ENCODE data around the gene MCTP2. TPM values are rescaled to one million over a fixed set of nuclear protein-coding genes. Genes with fewer than 3 reads are reported as not detected.

MCTP2 gene
- total RNA-seq, 1 experiment from 2014 or later: 1.3 TPM

DNA sequence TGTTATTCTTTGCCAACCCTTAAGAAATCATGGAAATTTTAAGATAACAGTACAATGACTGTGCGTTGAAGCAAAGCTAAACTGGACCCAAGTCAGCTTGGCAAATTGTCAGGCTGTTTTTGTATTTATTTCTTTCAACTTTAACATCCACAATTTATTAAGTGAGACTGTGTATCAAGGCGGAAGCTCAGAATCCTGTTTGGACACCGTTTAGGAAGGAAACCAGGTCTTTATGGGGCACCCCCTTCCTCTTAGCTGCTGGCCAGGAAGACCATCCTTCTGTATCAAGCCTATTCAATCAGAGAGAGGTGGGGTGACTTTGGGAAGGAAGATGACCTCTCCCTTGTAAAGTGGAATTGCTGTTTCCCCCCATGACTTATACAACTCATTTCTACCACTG lies 166.0 kb downstream of the MCTP2 start:
- H3K9me3 Mint-ChIP-seq: no peaks in the 10 kb centered on the region
- no peak overlapping the region for H4K8ac ChIP-seq (replicated peaks; ENCODE audit: insufficient read length, low read depth, low read length)
- H3K79me2 ChIP-seq (ENCODE audit: insufficient read depth, low read length): no peaks in the 10 kb centered on the region
- H3K23ac ChIP-seq (ENCODE audit: insufficient read length, low read depth, low read length): no peak overlapping the region
- H3K4ac ChIP-seq (ENCODE audit: low read depth, low read length): no peak overlapping the region
- no peak overlapping the region for H2BK120ac ChIP-seq (ENCODE audit: low read depth, low read length, poor library complexity, severe bottlenecking)
- no CpG with 5 or more reads among the region's 3 CpGs for WGBS (ENCODE audit: extremely low coverage, insufficient read length, low lambda C conversion rate)
- H3K18ac ChIP-seq (ENCODE audit: insufficient read length, low read depth, low read length): no peak overlapping the region
- H4K91ac ChIP-seq (ENCODE audit: insufficient read length, low read depth, low read length): no peak overlapping the region
- H3K23me2 ChIP-seq (ENCODE audit: insufficient read length, low read depth, low read length, poor library complexity, severe bottlenecking): no peaks in the 10 kb centered on the region
- H2BK15ac ChIP-seq (ENCODE audit: low read depth, low read length): no peak overlapping the region
- no peak overlapping the region for H3K14ac ChIP-seq (ENCODE audit: insufficient read depth, low read length)
- H3K27me3 Mint-ChIP-seq (ENCODE audit: low read depth): no peaks in the 10 kb centered on the region
- H3K9me3 ChIP-seq (ENCODE audit: control insufficient read depth, low read depth, low read length): no peaks in the 10 kb centered on the region
- no peak for DNase-seq
- no peak overlapping the region for H3K9ac ChIP-seq (ENCODE audit: extremely low read depth, insufficient read length, low read length)
- peaks cover 17% of the 10 kb centered on the region in 2 experiments for H3K4me1 Mint-ChIP-seq
- no peak overlapping the region for H2AFZ ChIP-seq (ENCODE audit: low read length)
- H3K4me1 ChIP-seq (ENCODE audit: insufficient read depth, low read length): peaks cover 6% of the 10 kb centered on the region; the same call in 1 of the 2 replicates
- H3K27me3 ChIP-seq (ENCODE audit: insufficient read depth, low read length): no peaks in the 10 kb centered on the region
- TF ChIP-seq, protein P1, sequence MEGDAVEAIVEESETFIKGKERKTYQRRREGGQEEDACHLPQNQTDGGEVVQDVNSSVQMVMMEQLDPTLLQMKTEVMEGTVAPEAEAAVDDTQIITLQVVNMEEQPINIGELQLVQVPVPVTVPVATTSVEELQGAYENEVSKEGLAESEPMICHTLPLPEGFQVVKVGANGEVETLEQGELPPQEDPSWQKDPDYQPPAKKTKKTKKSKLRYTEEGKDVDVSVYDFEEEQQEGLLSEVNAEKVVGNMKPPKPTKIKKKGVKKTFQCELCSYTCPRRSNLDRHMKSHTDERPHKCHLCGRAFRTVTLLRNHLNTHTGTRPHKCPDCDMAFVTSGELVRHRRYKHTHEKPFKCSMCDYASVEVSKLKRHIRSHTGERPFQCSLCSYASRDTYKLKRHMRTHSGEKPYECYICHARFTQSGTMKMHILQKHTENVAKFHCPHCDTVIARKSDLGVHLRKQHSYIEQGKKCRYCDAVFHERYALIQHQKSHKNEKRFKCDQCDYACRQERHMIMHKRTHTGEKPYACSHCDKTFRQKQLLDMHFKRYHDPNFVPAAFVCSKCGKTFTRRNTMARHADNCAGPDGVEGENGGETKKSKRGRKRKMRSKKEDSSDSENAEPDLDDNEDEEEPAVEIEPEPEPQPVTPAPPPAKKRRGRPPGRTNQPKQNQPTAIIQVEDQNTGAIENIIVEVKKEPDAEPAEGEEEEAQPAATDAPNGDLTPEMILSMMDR (conservative IDR thresholded peaks at IDR 0.05): no peak
- no peak overlapping the region for H2AK5ac ChIP-seq (ENCODE audit: insufficient read length, low read length)
- H2BK5ac ChIP-seq (ENCODE audit: insufficient read length, low read length): no peak overlapping the region
- no peak overlapping the region for H3K27ac Mint-ChIP-seq
- no peak overlapping the region for H2BK12ac ChIP-seq (ENCODE audit: insufficient read length, low read depth, low read length)
- H3K4me3 Mint-ChIP-seq: no peak overlapping the region
- H4K5ac ChIP-seq (ENCODE audit: insufficient read length, low read depth, low read length): no peak overlapping the region
- H2BK20ac ChIP-seq (ENCODE audit: low read depth, low read length, poor library complexity, severe bottlenecking): no peak overlapping the region
- no peak overlapping the region for H3K27ac ChIP-seq (ENCODE audit: insufficient read length, low read depth, low read length)
- H3K56ac ChIP-seq (ENCODE audit: insufficient read length, low read depth, low read length): no peak overlapping the region
- no peaks in the 10 kb centered on the region for H3K79me1 ChIP-seq (ENCODE audit: insufficient read depth, low read depth, low read length, poor library complexity, severe bottlenecking)
- H4K20me1 ChIP-seq (ENCODE audit: control insufficient read depth, insufficient read depth, insufficient read length): no peaks in the 10 kb centered on the region
- no peak overlapping the region for H3T11ph ChIP-seq (ENCODE audit: low read length)
- no peaks in the 10 kb centered on the region for H3K36me3 Mint-ChIP-seq (ENCODE audit: insufficient read depth in 1 of 3, low read depth in 3 of 3)
- H3K4me2 ChIP-seq (ENCODE audit: insufficient read depth, insufficient read length, low read length): no peak overlapping the region

All from H9 (cell line).